ENCODE data around the gene TMEM225B. TPM values are rescaled to one million over a fixed set of nuclear protein-coding genes. Genes with fewer than 3 reads are reported as not detected.
A peak's percentile ranks its signal among the peaks of the same experiment; 100 is the strongest.
"Not testable (repeated sequence)": the region's sequence is repeated elsewhere in the genome, so short reads cannot be mapped to it uniquely, and the experiment has no call there.

The TMEM225B gene, protein sequence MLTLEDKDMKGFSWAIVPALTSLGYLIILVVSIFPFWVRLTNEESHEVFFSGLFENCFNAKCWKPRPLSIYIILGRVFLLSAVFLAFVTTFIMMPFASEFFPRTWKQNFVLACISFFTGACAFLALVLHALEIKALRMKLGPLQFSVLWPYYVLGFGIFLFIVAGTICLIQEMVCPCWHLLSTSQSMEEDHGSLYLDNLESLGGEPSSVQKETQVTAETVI
- total RNA-seq: not detected

DNA sequence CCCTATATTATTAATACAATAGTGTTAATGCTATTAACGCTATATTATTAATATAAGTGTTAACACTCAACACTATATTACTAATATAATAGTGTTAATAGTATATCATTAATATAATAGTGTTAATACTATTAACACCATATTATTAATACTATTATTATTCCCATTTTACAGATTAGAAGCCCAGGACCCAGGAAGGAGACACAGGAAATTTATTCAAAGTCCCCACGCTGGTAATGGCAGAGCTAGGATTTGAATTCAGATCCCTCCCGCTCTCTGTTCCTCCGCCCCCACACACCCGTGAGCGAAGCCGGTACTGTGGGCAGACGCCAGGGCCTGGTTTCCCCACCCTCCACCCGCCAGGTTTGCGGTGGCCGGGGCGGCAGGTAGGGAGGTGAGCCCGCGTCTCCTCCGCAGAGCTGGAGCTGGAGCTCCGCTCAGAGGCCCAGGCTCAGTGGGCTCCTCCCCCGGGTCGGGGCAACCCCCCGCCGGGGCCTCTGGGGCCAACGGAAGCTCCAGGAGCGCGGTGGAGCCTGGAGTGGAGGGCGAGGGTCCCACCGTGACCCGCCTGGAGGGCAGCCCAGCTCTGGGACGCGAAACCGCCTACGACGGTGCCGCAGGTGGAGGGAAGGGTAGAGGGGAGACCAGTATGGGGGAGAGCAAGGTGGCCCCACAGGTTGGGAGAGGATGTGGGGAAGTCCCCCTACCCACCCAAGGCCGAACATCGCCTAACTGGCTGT lies at the start of gene TMEM225B:
TSS of gene TMEM225B (plus strand) at position 506 of the 740 bp plus-strand sequence. CDS start 6,122 bp downstream, outside the sequence.
- no peak for DNase-seq

DNA sequence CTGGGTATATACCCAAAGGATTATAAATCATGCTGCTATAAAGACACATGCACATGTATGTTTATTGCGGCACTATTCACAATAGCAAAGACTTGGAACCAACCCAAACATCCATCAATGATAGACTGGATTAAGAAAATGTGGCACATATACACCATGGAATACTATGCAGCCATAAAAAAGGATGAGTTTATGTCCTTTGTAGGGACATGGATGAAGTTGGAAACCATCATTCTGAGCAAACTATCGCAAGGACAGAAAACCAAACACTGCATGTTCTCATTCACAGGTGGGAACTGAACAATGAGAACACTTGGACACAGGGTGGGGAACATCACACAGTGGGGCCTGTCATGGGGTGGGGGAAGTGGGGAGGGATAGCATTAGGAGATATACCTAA lies 48.5 kb upstream of the TMEM225B start:
- DNase-seq: not testable (repeated sequence)

DNA sequence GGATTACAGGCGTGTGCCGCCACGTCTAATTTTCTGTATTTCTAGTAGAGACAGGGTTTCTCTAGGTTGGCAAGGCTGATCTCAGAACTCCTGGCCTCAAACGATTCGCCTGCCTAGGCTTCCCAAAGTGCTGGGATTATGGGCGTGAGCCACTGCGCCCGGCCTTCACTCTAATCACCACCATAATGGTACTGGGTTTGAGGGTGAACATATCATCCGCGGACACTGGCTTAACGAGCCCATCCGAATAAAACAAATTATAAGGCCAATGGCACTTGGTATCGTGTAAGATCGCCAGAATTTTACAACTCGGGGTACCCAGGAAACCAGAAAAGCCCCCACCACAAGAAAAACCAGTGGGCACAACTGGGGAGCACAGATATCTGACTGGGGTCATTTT lies 46.7 kb upstream of the TMEM225B start:
- no peak for DNase-seq

DNA sequence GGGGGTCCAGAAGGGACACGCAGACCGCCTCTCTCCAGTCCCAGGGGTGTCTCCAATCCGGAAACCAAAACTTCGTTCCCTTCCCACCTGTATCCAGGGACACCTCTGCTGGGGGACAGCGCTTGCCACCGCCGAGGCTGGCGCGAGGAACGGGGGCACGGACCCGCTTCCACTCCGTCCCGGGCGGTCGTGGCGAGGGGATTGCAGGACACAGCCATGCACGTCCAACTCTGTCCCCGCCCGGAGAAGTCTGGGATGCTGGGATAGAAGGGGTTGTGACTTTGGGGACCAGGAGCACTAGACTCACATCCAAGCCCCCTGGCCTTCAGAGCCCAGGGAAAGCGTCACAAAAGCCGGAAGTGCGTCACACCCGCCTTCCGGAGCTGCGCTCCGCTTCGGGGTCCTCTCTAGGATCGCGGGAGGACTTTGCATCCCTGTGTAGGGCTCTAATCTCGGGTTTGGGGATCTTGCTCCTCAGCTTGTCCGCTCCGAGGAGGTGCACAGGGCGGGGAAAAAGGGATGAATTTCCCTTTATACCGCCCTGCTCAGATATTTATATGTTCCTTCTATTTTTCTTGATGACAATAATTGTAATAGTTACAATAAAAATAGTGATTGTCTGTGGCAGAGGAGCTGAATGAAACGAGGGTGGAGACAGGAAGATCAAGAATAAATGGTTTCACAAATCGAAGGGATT lies 46.2 kb upstream of the TMEM225B start, which contains the start of gene FAM200A:
TSS of gene FAM200A (minus strand) at position 348 of the 697 bp plus-strand sequence. CDS start 3,707 bp downstream, outside the sequence.
- DNase-seq: peak; percentile 81

DNA sequence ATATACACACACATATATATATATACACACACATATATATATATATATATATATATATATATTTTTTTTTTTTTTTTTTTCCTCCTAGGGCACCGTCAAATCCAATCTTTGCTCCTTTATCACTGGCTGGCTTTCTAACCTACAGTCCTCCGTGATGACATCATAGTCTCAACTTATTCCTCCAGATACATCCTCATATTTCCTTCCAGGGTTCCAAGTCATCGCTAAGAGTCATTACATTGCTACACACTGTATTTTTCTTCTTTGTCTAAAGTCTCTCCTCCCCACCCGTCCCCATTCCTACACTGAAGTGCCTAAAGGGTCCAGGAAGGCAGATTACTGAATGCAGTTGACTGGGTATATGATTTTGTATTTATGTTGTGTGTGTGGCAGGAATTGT lies 45.0 kb upstream of the TMEM225B start:
- DNase-seq: no peak

DNA sequence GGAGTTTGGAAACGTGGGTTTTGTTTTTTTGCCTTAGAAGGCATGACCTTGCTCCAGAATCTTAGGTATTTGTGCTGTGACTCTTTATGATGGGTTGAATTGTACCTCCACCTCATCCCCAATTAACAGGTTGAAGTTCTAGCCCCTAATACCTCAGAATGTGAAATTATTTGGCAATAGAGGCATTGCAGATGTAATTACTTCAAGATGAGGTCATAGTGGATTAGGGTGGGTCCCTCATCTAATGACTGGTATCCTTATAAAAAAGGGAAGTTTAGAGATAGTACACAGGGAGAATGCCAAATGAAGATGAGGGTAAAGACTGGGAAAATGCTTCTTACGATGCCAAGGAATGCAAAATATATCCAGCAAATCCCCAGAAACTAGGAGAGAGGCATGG lies 43.1 kb upstream of the TMEM225B start:
- DNase-seq: no peak

DNA sequence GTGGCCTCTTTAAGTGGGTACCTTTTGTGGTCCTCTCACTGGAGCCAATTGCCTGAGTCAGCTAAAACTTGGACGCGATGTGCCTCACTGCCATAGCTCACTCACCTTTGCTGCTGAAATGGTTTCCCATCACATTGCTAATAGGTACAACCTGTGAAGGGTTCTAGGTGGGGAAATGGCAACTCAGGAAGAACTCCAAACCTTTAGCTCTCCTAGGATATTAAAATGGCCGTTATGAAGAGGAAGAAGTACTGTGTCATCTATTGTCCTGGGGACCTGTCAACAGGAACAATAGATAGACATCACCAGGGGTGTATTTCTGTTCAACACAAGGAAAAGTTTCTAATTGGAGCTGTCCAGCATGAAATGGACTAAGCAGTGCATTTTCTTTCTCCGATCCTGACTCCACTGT lies 40.9 kb upstream of the TMEM225B start:
- DNase-seq: no peak

DNA sequence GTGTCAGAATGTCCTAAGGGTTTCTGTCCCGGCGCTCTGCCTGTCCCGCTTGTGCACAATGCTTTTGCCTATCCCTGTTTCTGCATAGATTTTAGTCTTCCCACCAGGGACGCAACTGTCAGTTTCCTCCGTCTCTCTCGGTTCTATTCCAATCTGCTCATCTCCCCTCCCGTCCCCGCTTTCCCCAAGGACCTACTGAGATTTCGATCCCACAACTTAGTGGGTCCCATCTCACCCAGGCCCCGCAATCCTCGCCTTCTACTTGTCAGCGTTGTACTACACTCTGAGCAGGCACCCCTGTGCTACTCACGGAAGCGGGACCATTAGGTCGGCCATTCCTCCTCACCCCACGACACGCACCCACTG lies 40.1 kb upstream of the TMEM225B start:
- DNase-seq: no peak

DNA sequence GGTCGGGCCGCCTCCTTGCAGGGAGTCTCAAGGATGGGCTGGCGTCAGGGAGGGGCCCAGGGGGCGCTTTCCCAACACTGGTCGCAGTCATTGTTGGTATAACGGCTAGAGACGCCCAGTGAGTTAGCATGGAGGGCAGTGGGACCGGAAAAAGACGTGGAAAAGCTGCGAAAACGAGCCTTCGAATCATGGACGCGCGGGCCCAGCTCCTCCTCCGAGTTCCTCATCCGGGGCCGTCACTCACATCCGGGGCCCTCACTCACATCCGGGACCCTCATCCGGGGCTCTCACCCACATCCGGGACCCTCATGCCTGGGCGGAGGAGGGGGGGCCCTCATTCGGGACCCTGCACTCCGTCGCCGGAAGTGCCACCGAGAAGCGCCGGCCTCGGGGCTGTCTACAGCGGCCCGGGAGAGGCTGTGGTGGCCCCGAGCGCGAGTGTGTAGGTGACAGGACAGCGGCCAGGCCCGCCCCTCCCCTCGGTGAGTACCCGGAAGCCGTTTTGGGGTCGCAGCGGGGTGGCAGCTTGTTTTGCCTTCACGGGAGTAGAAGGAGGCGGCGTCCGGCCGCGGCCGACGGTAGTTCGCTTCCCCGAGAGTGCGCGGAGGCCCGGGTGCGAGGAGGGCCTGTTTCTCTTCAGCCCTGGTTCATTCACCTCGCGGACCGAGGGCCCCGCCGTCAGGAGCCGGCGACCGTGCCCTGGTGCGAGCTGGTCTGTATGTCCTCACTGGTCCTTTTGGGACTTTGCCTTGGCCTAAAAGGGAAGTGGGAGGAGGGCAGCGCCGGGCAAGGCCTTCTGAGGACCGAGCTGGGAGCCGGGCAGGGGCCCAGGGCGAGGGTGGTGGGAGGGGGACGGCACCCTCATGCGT lies 39.5 kb upstream of the TMEM225B start, which contains the start of gene ZNF655:
TSS of gene ZNF655 (plus strand) at position 337 of the 869 bp plus-strand sequence. CDS start 1,918 bp downstream, outside the sequence.
- DNase-seq: peak; percentile 85

DNA sequence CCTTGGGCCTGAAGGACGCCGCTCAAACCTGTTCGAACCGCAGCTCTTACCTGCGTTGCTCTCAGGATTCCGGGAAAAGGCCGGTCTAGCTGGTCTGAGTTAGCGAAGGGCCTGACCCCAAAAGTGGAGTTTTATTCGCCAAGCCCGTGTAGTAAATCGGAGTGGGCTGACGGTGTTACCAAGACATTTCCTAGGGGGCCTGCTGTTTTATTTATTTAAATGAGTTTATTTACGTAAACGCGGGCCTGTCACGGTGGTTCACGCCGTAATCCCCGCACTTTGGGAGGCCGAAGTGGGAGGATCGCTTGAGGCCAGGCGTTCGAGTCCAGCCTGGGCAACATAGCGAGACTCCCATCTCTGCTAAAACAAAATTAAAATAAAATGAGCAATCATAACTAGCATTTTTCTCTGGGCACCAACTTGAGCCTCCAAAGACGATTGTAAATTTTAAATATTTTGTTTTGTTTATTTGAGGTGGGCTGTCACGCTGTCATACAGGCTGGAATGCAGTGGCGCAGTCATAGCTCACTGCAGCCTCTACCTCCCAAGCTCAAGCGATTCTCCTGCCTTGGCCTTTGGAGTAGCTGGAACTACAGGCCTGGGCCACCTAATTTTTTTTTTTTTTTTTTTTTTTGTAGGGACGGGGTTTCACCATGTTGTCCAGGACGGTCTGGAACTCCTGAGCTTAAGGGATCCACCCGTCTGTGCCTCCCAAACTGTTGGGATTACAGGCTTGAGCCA lies 38.7 kb upstream of the TMEM225B start:
- no peak for DNase-seq

DNA sequence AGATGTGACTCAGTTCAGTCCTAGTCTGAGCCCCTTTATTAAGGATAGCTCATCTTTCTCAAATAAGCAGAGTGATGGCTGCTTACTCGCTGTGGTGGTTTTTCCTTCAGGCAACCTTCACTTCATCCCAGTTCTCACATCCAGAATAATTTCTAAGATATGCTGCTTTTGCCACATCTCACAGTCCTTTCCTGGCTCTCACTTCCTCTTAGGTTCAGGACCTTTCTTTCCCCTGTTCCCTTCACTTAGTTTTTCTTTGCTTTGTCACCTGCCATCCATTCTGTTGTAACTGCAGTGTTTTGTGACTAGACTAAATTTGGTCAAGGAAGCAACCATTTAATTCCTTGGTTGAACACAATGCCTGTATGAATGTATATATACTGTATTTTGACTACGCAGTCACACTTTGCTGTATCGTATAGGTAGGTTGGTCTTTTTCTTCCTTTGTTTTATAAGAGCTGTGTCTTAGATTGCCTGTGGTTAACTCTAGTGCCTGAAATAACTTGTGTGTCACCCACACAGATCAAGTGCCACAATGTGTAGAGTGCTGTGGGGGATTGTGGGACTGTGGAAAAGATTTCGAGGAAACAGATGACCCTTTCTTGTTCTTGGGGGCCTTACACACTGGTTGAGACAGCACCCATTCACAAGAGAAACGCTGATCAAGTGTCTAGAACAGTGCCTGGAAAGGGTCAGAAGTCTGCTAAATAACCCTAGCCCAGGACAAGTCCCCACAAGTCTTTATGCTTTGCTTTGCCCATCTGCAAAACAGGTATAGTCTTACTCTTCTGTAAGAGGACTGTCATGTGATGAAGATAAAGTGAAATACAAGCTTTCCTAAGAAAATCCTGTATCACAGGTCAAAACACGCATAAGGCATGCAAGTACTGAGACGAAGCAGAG lies 37.0 kb upstream of the TMEM225B start:
- no peak for DNase-seq

DNA sequence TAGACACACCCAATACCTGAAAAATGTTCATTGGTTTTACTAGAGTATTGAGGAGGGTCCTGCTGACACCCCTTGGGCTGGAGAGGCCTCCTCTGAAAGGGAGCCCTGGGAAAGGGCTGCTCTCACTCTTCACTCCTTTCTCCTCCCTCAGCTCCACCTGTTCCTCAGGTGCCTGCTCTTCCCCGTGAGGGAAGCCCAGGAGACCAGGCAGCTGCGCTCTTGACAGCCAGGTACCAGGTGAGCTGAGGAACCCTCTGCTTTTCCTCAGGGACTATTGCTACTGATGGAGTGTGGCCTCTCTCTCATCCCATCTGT lies 36.4 kb upstream of the TMEM225B start:
- no peak for DNase-seq

DNA sequence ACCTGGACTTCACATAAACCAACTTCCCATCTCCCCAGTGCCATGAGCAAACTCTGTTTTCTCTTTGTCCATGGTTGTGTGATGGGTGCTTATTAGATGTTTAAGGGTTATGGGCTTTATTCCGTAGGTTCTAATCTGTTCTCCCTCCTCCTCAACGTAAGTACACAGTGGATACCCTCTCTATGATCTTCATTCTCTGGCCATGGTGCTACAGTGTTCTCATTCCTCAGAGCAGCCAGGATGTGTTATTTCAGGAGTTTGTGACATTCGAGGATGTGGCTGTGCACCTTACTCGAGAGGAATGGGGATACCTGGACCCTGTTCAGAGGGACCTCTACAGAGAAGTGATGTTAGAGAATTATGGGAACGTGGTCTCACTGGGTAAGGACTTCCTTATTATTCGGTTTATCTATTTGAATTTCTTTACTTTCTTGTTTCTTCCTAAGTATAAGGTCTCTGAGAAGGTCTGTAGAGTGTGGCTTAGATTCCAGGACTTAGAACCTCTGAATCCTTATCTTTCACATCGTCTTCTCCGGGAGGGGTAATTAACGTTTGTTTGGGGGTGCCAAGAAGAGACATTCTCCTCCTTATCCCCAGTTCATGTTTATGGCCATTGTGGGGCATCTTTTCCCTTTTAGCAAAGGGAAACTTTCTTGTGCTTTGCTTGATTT lies 35.8 kb upstream of the TMEM225B start:
- no peak for DNase-seq

DNA sequence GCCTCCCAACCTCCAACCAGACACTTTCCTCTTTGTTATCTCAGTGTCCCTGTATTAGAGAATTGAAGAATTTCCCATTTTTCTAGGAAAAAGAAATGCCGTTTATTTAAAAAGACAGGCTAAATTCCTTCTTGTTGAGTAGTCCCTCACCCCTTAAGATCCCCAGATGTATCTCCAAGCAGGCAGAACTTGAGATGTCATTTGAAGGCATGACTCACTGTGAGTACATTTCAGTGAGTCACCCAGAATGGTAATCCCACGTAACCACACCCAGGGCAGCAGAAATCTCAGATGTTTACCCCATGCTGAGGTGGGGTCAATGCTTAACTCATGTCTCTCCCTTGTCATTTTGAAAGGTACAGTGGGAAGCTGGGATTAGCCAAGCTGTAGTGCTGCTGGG lies 35.2 kb upstream of the TMEM225B start:
- DNase-seq: no peak

DNA sequence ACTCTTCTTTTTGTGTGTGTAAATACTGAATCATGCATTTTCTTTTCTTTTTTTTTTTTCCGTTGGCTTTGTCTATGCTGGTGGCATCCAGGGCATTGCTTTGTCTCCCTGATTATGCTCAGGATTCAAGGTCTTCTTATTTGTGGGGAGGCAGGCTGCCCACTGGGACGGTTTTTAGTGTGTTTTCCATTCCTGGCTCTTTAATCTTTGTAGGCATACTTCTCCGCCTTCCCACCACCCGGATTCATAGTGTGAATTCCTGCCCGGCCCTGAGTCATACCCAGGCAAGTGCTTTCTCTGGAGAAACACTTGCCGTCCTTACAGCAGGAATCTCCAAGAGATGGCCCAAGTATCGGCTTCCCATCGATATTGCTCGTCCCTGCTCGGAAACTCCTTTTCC lies 34.4 kb upstream of the TMEM225B start:
- DNase-seq: no peak

DNA sequence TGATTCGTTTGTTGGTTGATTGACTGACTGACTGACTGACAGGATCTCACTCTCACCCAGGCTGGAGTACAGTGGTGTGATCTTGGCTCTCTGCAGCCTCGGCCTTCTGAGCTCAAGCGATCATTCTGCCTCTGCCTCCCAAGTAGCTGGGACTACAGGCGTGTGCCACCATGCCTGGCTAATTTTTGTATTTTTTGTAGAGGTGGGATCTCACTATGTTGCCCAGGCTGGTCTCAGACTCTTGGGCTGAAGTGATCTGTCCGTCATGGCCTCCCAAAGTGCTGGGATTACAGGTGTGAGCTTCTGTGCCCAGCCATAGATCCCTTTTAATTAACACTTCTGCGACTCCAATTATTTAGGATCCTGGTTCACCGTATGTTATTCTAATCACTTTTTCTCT lies 29.3 kb upstream of the TMEM225B start:
- DNase-seq: not testable (repeated sequence)

DNA sequence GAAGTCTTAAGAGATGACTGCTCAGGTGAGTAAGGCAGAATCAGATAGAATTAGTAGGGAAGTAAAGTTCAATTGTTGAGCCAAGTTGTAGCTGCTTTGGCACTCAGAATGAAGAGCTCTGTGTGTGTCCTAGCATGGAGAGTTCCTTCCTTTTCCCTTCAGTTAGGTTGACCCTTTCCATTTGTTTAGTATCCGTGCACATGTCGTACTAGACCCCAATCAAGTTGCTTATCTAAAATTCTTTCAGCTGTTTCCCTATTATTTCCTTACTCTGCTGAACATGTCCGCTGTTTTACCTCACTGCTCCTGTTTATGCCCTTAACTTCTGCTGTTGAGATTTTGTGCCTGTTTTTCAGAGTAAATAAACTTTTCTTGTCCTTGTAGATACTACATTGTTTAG lies 26.3 kb upstream of the TMEM225B start:
- DNase-seq: no peak

DNA sequence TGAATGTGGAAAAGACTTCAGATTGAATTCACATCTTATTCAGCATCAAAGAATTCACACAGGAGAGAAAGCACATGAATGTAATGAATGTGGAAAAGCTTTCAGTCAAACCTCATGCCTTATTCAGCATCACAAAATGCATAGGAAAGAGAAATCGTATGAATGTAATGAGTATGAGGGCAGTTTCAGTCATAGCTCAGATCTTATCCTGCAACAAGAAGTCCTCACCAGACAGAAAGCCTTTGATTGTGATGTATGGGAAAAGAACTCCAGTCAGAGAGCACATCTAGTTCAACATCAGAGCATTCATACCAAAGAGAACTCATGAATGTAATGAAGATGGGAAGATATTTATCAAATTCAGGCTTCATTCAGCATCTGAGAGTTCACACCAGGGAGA lies 24.8 kb upstream of the TMEM225B start:
- DNase-seq: no peak

DNA sequence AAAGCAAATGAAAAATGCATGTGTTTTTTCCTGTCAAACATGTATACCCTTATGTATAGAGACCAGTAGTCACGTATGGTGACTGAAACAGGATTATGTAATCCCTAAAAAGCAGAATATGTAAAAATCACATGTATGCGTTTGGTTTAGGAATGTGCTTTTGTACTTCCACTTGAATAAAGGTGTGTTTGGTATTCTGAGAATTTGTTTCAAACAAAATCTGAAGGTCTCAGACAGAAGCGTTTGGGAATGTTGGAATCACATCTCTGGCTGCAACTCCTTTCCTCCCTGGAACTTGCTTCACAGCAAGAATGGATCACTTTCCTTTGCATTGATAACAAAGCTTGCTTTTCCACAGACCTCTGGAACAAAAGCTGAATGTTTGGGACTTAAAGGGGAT lies 21.8 kb upstream of the TMEM225B start:
- DNase-seq: no peak
